ENCODE results near the gene SETD6. TPM values are rescaled to one million over a fixed set of nuclear protein-coding genes. Genes with fewer than 3 reads are reported as not detected.

Gene SETD6
- total RNA-seq, 4 donors from 2014 or later = 12.9 to 46.0 (median 18.0) TPM

DNA sequence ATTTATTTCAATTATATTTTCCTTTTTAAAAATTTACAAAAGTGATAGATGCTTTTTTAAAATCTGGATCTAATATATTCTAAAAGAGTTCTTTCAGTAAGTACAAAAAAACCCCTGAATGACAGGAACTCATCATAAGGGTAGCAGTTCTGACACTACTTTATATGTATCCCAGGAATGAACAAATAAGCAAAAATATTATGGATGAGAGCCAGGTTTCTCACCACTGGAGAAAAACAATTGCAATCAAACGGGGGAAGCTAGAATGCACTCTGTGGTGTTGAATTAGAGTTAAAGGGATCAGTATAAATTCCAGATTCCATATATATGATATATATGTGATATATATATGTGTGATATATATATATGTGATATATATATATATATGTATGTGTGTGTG lies 38.5 kb upstream of the SETD6 start:
- H3K27me3 ChIP-seq = no peaks in the 10 kb centered on the region
- intact Hi-C loops (cut with DNase I) = no loop called here
- H3K4me1 ChIP-seq = peaks cover 0 to 14% (median 0%) of the 10 kb centered on the region in 3 donors
- 50 to 53% methylated on average over 1 of the region's 1 CpG for WGBS, 2 donors
- DNase-seq = no peak
- H3K27ac ChIP-seq = no peak overlapping the region
- no peak overlapping the region for H3K4me3 ChIP-seq
- H3K9me3 ChIP-seq = no peaks in the 10 kb centered on the region
- no peaks in the 10 kb centered on the region for H3K36me3 ChIP-seq
- TF ChIP-seq POLR2A (IDR thresholded peaks at IDR 0.05) = no peak
- TF ChIP-seq, protein P1, sequence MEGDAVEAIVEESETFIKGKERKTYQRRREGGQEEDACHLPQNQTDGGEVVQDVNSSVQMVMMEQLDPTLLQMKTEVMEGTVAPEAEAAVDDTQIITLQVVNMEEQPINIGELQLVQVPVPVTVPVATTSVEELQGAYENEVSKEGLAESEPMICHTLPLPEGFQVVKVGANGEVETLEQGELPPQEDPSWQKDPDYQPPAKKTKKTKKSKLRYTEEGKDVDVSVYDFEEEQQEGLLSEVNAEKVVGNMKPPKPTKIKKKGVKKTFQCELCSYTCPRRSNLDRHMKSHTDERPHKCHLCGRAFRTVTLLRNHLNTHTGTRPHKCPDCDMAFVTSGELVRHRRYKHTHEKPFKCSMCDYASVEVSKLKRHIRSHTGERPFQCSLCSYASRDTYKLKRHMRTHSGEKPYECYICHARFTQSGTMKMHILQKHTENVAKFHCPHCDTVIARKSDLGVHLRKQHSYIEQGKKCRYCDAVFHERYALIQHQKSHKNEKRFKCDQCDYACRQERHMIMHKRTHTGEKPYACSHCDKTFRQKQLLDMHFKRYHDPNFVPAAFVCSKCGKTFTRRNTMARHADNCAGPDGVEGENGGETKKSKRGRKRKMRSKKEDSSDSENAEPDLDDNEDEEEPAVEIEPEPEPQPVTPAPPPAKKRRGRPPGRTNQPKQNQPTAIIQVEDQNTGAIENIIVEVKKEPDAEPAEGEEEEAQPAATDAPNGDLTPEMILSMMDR (IDR thresholded peaks at IDR 0.05) = no peak

DNA sequence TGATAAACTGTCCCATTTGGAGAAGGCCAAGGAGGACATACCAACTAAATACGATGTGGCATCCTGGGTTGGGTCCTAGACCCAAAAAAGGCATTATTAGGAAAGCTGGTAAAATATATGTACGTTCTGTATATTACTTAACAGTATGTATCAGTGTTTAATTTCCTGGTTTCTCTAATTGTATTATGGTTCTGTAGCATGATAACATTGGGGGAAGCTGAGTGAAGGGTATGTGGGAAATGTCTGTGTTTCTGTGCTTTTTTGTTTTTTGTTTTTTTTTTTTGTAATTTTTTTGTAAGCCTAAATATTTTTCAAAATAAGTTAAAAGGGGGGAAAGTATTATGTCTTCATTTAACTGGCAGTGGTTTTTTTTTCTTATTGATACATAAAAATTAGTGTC lies 36.9 kb upstream of the SETD6 start:
- TF ChIP-seq POLR2A (IDR thresholded peaks at IDR 0.05) = no peak
- TF ChIP-seq, protein P1 (IDR thresholded peaks at IDR 0.05) = no peak
- no peaks in the 10 kb centered on the region for H3K36me3 ChIP-seq
- WGBS, 2 donors = 83 to 93% methylated on average over 2 of the region's 2 CpGs
- no peaks in the 10 kb centered on the region for H3K9me3 ChIP-seq
- H3K27me3 ChIP-seq = no peaks in the 10 kb centered on the region
- DNase-seq = no peak
- H3K4me3 ChIP-seq = no peak overlapping the region
- no peak overlapping the region for H3K27ac ChIP-seq
- H3K4me1 ChIP-seq = peaks cover 0 to 14% (median 0%) of the 10 kb centered on the region in 3 donors
- intact Hi-C loops (cut with DNase I) = no loop called here

DNA sequence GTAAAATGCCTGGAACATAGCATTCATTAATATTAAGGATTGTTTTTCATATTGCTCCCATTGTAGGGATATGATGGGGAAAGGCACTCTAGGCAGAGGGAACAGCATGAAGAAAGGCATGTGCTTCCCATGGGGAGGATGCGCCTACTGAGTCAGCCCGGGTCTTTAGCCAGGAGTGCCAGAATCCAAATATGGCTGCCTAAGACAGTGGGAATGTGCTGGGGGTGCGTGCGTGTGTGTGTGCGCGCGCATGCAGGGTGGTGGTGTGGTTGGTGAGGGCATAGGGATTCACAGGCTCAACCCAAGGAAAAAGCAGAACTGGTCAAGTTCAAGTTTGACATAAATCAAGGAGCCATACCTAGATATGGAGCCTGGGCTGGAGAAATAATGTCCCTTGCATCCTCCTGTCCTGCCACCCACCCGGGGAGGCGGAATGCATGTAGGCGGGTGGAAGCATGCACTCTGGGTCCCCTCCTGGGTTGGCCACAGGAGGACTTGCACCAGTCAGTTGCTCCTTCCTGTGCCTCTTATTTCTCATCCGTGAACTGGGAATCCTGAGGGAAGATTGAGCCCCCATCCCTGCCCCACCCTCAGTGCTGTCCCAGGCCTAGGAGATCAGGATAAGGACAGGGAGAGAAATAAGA lies 34.0 kb upstream of the SETD6 start:
- Histone ChIP-seq H3K4me1 (no peaks in the 10 kb centered on the region), H3K36me3 (no peaks in the 10 kb centered on the region), H3K27ac (no peak overlapping the region), H3K4me3 (no peak overlapping the region), H3K27me3 (no peaks in the 10 kb centered on the region), H3K9me3 (no peaks in the 10 kb centered on the region)
- no peak for DNase-seq
- WGBS, 2 donors = 91 to 96% methylated on average over 7 to 11 of the region's 11 CpGs
- TF ChIP-seq, protein P1 (IDR thresholded peaks at IDR 0.05) = no peak
- no peak for TF ChIP-seq POLR2A (IDR thresholded peaks at IDR 0.05)
- intact Hi-C loops (cut with DNase I) = no loop called here

DNA sequence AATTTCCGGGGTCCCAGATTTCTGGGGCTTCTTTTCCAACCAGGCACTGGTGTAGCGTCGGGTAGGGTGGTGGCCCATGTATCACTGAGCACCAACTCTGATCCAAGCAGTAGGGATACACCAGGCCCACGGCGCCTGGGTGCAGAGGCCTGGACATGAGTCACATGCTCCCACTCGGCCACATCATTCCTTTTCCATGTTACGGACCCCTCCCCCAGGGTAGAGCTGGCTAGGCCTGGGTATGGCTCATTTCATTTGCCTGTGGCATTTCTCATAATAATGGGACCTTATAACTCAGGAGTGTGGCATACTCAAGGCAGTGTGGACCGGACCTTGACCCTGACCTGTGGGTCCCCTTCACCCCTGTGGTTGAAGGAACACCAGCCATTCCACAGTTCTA lies 33.4 kb upstream of the SETD6 start:
- H3K4me3 ChIP-seq = no peak overlapping the region
- WGBS, 2 donors = 62 to 72% methylated on average over 7 to 8 of the region's 8 CpGs
- intact Hi-C loops (cut with DNase I) = no loop called here
- no peak for TF ChIP-seq POLR2A (IDR thresholded peaks at IDR 0.05)
- H3K9me3 ChIP-seq = no peaks in the 10 kb centered on the region
- H3K27me3 ChIP-seq = no peaks in the 10 kb centered on the region
- no peaks in the 10 kb centered on the region for H3K4me1 ChIP-seq
- H3K27ac ChIP-seq = no peak overlapping the region
- DNase-seq = no peak
- H3K36me3 ChIP-seq = no peaks in the 10 kb centered on the region

DNA sequence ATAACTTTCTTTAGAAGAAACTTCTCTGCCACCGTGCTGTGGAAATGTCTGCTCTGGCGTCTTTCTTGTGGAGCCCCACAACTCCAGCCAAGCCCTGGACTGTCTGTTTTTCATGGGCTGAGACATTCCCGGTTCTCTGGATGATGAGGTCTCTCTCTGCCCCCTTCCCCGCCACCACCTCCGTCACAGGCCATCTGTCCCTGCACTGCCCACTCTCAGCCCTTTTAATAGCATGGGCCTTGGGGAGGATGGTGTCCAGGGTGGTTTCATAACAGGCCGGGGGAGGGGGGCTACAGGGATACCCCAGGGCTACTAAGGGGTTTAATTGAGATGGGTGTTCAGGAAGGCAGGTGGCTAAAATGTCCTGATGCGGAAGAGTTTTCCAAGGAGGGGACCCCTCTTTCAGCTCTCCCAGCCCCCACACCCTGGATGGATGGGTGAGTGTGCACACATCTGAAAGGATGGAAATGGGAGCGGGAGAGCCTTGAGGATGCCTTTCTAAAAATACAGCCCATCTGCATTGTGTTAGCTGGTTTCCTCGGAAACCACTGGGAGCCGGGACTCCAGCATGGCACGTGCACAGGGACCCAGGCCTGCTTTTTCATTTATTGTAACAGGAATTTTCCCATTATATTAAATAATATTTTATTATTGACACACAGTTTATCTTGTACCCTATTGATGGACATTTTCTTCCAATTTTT lies 30.0 kb upstream of the SETD6 start:
- Histone ChIP-seq H3K27ac (no peak overlapping the region), H3K27me3 (peaks cover 0 to 6% (median 0%) of the 10 kb centered on the region in 4 donors), H3K4me3 (no peak overlapping the region), H3K9me3 (no peaks in the 10 kb centered on the region), H3K4me1 (peaks cover 0 to 9% (median 6%) of the 10 kb centered on the region in 3 donors), H3K36me3 (peaks cover 0 to 4% (median 0%) of the 10 kb centered on the region in 3 donors)
- intact Hi-C loops (cut with DNase I) = no loop called here
- TF ChIP-seq, protein P1 (IDR thresholded peaks at IDR 0.05) = no peak
- no peak for TF ChIP-seq POLR2A (IDR thresholded peaks at IDR 0.05)
- WGBS, 2 donors = 74 to 75% methylated on average over 8 of the region's 11 CpGs
- no peak for DNase-seq

All from esophagus squamous epithelium (tissue), 5 donors.